ENCODE data around the gene FRA10AC1.

DNA sequence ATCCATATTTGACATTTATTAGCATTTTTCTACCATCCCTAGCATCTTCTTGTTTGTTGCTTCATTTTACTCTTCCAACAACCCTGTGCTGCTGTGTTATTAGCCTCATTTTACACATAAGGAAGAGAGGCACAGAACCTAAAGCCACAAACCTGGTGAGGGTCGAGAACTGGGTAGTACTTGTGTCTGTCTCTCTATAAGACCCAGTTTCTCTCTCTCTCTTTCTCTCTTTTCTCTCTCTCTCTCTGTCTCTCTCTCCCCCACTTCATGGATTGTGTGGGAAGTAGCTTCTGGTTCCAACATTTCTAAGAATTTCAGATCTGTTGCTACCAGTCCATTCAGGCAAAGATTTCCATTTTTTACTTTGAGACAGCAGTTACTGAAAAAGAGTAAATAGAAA is 1.4 kb upstream of the FRA10AC1 start:
- TF ChIP-seq, protein P1, sequence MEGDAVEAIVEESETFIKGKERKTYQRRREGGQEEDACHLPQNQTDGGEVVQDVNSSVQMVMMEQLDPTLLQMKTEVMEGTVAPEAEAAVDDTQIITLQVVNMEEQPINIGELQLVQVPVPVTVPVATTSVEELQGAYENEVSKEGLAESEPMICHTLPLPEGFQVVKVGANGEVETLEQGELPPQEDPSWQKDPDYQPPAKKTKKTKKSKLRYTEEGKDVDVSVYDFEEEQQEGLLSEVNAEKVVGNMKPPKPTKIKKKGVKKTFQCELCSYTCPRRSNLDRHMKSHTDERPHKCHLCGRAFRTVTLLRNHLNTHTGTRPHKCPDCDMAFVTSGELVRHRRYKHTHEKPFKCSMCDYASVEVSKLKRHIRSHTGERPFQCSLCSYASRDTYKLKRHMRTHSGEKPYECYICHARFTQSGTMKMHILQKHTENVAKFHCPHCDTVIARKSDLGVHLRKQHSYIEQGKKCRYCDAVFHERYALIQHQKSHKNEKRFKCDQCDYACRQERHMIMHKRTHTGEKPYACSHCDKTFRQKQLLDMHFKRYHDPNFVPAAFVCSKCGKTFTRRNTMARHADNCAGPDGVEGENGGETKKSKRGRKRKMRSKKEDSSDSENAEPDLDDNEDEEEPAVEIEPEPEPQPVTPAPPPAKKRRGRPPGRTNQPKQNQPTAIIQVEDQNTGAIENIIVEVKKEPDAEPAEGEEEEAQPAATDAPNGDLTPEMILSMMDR (IDR thresholded peaks at IDR 0.05), result no peak
- TF ChIP-seq POLR2A (IDR thresholded peaks at IDR 0.05), result no peak

Measured in right lobe of liver (tissue), 4 donors.